RWPE2 (cell line): ENCODE measurements around the gene LSM5.

Experiments used
- ATAC-seq: fragments of 200-7000 bp; cut with Tn5 transposase; 3 replicates; pipeline ENCODE4 v1.9.1; 2021; ENCODE audit warnings: low read depth
- DNase-seq: peaks from one replicate; pipeline ENCODE4 v3.0.0-alpha.2; 2020; ENCODE audit warnings: low spot score
- H3K27ac ChIP-seq: fragments of 450-650 bp; 2 replicates; pipeline ENCODE4 v1.5.1; 2017; ENCODE audit warnings: mild to moderate bottlenecking; ENCODE audit not compliant: poor library complexity, severe bottlenecking
- H3K27me3 ChIP-seq: fragments of 250-450 bp; sonication (Bioruptor Pico); 2 replicates; pipeline ENCODE4 v1.5.1; 2021; ENCODE audit warnings: mild to moderate bottlenecking, moderate library complexity; ENCODE audit not compliant: insufficient read depth, poor library complexity, severe bottlenecking
- H3K36me3 ChIP-seq: fragments of 250-450 bp; sonication (Bioruptor Pico); 2 replicates; pipeline ENCODE4 v1.5.1; 2020; ENCODE audit warnings: low read depth, mild to moderate bottlenecking, moderate library complexity
- H3K4me1 ChIP-seq: fragments of 250-450 bp; sonication (Bioruptor Pico); 2 replicates; pipeline ENCODE4 v1.5.1; 2021; ENCODE audit warnings: mild to moderate bottlenecking, moderate library complexity; ENCODE audit not compliant: insufficient read depth, poor library complexity, severe bottlenecking
- H3K4me3 ChIP-seq: fragments of 250-450 bp; sonication (Bioruptor Pico); 2 replicates; pipeline ENCODE4 v1.5.1; 2021; ENCODE audit warnings: mild to moderate bottlenecking, moderate library complexity; ENCODE audit not compliant: severe bottlenecking
- H3K9me3 ChIP-seq: fragments of 250-450 bp; sonication (Bioruptor Pico); 2 replicates; pipeline ENCODE4 v1.5.1; 2021; ENCODE audit warnings: mild to moderate bottlenecking, moderate library complexity; ENCODE audit not compliant: severe bottlenecking
- TF ChIP-seq, protein P1 (sequence below): fragments of 450-650 bp; IDR thresholded peaks from one replicate; pipeline ENCODE4 v1.5.1; 2017; ENCODE audit warnings: mild to moderate bottlenecking, moderate library complexity; ENCODE audit not compliant: poor library complexity, severe bottlenecking

The LSM5 gene

DNA sequence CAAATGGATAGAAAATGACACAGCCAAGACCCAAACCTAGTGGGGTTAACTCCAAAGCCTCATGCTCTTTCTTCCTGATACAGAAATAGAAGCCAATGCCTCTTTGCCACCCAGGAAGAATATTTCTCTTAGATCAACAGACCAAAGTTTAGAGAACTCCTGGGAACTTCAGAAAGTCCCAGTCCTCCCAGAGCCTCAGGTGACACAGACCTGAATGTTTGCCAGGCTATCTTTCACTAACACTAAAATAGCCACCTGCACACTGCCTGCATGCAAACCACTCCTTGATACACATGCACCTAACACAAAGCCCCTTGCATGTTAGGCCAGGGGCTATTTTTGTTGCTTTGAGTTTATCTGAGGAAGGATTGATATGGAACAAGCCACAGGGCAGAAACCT is 27.7 kb downstream of the LSM5 start:
- no peak overlapping the region for H3K4me3 ChIP-seq
- ATAC-seq (no peak), DNase-seq (no peak)
- H3K27me3 ChIP-seq = no peaks in the 10 kb centered on the region
- H3K27ac ChIP-seq = no peak overlapping the region
- TF ChIP-seq, protein P1, sequence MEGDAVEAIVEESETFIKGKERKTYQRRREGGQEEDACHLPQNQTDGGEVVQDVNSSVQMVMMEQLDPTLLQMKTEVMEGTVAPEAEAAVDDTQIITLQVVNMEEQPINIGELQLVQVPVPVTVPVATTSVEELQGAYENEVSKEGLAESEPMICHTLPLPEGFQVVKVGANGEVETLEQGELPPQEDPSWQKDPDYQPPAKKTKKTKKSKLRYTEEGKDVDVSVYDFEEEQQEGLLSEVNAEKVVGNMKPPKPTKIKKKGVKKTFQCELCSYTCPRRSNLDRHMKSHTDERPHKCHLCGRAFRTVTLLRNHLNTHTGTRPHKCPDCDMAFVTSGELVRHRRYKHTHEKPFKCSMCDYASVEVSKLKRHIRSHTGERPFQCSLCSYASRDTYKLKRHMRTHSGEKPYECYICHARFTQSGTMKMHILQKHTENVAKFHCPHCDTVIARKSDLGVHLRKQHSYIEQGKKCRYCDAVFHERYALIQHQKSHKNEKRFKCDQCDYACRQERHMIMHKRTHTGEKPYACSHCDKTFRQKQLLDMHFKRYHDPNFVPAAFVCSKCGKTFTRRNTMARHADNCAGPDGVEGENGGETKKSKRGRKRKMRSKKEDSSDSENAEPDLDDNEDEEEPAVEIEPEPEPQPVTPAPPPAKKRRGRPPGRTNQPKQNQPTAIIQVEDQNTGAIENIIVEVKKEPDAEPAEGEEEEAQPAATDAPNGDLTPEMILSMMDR = no peak
- no peaks in the 10 kb centered on the region for H3K36me3 ChIP-seq
- H3K4me1 ChIP-seq = no peaks in the 10 kb centered on the region
- H3K9me3 ChIP-seq = no peaks in the 10 kb centered on the region

DNA sequence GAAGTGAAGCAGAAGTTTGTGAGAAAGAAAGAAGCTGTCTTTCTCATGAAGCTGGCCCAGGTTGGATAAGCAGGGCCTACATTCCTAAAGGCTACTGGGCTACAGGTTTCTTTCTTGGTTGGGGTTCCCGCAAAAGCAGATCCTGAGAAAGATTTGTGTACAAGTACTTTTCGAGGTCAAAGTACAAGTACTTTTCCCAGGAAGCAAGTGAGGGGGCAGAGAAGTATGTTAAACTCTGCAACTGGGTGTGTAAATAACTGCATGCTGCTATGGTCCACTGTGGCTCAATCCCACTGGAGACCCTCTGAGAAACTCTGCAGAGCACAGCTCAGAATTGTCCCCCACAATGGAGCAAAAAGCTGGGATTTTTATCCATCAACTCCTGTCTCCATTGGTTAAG is 28.7 kb downstream of the LSM5 start:
- H3K27ac ChIP-seq = no peak overlapping the region
- no peak for ATAC-seq
- TF ChIP-seq, protein P1 = no peak
- H3K27me3 ChIP-seq = no peaks in the 10 kb centered on the region
- H3K4me3 ChIP-seq = no peak overlapping the region
- H3K36me3 ChIP-seq = no peaks in the 10 kb centered on the region
- DNase-seq = no peak
- no peaks in the 10 kb centered on the region for H3K4me1 ChIP-seq
- H3K9me3 ChIP-seq = no peaks in the 10 kb centered on the region

DNA sequence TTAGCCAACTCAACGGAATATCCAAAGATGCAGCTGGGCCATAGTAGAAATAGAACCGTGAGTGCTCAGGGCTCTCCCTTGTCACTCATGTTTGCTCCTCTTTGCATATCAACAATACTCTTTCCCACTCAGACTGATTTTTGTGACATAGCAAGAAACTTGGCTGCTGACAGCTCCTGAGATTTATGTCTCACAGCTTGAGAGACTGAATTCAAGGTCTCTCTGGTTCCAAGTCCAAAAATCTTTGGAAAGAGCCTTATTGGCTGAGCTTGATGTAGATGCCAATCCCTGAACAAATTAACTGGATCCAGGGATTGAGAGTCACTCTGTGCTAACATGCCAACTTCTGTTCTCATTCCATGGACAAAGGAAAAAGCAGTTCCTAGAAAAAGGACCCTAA is 30.4 kb downstream of the LSM5 start:
- H3K4me1 ChIP-seq = no peaks in the 10 kb centered on the region
- no peaks in the 10 kb centered on the region for H3K9me3 ChIP-seq
- H3K27ac ChIP-seq = no peak overlapping the region
- H3K27me3 ChIP-seq = no peaks in the 10 kb centered on the region
- H3K36me3 ChIP-seq = no peaks in the 10 kb centered on the region
- ATAC-seq = no peak
- no peak overlapping the region for H3K4me3 ChIP-seq
- DNase-seq = no peak
- TF ChIP-seq, protein P1 = no peak

DNA sequence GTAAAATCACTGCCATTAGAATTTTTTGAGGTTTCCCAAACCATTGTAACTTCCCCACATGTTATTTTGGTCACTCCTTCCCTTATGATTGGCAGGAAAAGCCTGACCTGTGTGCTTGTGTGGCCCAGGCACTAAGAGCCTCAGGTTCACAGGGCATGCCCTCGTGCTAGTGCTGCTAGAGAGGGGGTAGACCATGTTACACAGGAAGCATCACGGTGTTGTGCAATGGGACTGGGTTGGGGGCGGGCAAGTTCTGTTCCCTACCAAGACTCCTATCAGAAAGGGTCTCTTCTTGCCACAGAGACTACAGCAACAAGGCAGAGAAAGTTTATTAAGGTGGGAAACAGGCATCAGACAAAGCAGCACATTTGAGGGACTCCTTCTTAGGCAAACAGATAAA is 32.2 kb downstream of the LSM5 start:
- H3K27ac ChIP-seq = no peak overlapping the region
- TF ChIP-seq, protein P1 = no peak
- no peak overlapping the region for H3K4me3 ChIP-seq
- H3K27me3 ChIP-seq = no peaks in the 10 kb centered on the region
- ATAC-seq = no peak
- H3K9me3 ChIP-seq = no peaks in the 10 kb centered on the region
- DNase-seq = no peak
- no peaks in the 10 kb centered on the region for H3K36me3 ChIP-seq
- H3K4me1 ChIP-seq = no peaks in the 10 kb centered on the region

DNA sequence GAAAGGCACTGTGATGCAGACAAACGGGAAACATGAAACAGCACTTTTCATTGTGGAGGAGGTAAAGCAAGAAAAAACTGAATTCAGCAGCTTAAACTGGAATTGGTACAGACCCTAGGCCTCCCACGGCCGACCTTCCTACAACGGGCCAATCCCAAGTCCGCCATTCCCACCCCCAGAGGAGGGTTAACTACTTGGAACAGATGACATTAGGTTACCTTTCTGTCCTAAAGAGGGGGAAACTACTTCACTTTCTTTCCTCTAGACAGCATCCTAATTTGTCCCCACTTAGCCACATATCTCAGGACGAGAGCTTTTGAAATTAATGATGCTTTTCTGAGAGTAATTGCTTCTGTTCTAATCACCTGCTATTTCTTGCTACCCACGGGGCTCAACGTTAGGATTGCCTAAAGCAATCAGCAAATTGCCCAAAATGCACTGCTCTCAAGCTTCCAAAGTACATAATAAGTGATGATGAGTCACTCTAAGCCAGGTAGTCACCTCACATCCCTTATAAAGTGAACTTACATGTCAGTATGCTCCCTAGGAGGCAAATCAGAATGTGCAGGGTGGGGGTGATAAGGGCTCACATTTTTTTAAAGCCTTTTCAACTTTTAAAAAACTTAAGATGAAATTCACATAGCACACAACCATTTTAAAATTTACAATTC is 36.7 kb downstream of the LSM5 start:
- H3K4me1 ChIP-seq = no peaks in the 10 kb centered on the region
- ATAC-seq = peak; percentile 87
- no peaks in the 10 kb centered on the region for H3K36me3 ChIP-seq
- H3K27me3 ChIP-seq = no peaks in the 10 kb centered on the region
- no peak overlapping the region for H3K4me3 ChIP-seq
- no peak overlapping the region for H3K27ac ChIP-seq
- H3K9me3 ChIP-seq = no peaks in the 10 kb centered on the region
- TF ChIP-seq, protein P1 = no peak
- DNase-seq = no peak
